Epithelial cell of proximal tubule (primary cell): Measurements from ENCODE around the gene COL24A1. TPM values are rescaled to one million over a fixed set of nuclear protein-coding genes. Genes with fewer than 3 reads are reported as not detected.

ENCODE experiments used
- DNase-seq: peaks from one replicate; pipeline ENCODE4 v3.0.0-alpha.2; 2011; ENCODE audit warnings: low read depth
- H3K4me3 ChIP-seq: 2 replicates; pipeline ENCODE4 v1.5.1; 2011; ENCODE audit warnings: low read depth, mild to moderate bottlenecking, low read length
- total RNA-seq: library from RNA; depleted of rRNA; stranded (reverse); fragments of >200 nt; gene quantifications from 2 replicates; pipeline ENCODE4 v1.2.3, GENCODE V29; 2015
- TF ChIP-seq, protein P1 (sequence below): conservative IDR thresholded peaks from 2 replicates; pipeline ENCODE4 v1.5.1; 2012; ENCODE audit warnings: low read depth, mild to moderate bottlenecking, low read length

COL24A1 gene
- total RNA-seq, 1 donor from 2014 or later, result 0.06 TPM

DNA sequence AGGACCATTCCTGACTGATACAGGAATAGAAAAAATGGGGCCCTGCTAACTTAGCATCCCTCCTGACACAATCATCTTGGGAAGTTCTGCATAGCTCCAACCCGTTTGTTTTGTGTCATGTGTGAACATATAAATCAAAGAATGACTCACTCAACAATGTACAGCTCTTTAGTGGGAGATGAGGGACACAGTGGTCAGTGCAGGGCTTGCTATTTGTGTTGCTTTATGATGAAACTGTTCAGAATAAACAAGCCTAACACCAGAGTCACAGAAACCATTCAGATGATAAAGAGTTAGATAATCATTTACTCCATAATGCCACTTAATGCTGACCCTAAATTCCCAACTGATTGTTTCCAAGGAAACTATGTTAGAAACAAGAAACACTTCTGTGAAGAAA is 294.1 kb downstream of the COL24A1 start:
- DNase-seq, result peak; percentile 35
- TF ChIP-seq, protein P1, sequence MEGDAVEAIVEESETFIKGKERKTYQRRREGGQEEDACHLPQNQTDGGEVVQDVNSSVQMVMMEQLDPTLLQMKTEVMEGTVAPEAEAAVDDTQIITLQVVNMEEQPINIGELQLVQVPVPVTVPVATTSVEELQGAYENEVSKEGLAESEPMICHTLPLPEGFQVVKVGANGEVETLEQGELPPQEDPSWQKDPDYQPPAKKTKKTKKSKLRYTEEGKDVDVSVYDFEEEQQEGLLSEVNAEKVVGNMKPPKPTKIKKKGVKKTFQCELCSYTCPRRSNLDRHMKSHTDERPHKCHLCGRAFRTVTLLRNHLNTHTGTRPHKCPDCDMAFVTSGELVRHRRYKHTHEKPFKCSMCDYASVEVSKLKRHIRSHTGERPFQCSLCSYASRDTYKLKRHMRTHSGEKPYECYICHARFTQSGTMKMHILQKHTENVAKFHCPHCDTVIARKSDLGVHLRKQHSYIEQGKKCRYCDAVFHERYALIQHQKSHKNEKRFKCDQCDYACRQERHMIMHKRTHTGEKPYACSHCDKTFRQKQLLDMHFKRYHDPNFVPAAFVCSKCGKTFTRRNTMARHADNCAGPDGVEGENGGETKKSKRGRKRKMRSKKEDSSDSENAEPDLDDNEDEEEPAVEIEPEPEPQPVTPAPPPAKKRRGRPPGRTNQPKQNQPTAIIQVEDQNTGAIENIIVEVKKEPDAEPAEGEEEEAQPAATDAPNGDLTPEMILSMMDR, result no peak
- H3K4me3 ChIP-seq, result no peak overlapping the region

DNA sequence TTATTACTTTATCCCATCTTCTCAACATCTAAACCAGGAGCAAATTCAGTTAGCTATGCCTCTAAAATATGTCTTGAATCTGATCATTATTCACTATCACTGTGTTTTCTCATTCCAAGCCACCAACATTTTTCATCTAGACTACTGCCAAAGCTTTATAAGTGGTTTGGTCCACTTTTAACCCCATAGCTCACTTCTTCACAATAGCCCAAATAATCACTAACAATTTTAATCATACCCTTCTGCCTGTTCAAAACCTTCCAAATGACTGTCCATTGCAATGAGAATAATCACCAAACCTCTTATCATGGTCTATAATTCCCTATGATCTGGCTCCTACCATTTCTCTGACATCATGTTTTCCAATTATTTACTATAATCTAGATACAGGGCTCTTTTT is 298.6 kb downstream of the COL24A1 start:
- no peak overlapping the region for H3K4me3 ChIP-seq
- DNase-seq, result no peak
- TF ChIP-seq, protein P1, result no peak

DNA sequence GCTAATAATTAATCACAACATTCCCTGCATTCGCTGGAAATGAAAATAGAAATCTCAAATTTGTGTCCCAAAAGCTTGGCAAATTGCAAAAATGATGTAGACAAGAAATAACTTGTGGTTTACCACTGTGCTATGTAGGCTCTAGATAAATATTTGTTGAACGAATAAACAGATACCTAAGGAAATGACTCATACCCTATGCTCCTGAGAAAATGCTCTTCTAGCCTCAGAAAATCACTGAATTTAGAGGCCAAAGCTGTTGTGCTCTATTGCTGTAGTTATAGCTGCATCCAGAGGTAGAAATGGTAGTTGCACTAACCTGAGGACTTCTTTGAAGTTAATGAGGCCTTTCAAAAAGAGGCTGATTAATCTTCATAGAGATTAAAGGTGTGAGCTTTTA is 306.3 kb downstream of the COL24A1 start:
- peak; percentile 97 for DNase-seq
- TF ChIP-seq, protein P1, result peak; percentile 68
- no peak overlapping the region for H3K4me3 ChIP-seq

DNA sequence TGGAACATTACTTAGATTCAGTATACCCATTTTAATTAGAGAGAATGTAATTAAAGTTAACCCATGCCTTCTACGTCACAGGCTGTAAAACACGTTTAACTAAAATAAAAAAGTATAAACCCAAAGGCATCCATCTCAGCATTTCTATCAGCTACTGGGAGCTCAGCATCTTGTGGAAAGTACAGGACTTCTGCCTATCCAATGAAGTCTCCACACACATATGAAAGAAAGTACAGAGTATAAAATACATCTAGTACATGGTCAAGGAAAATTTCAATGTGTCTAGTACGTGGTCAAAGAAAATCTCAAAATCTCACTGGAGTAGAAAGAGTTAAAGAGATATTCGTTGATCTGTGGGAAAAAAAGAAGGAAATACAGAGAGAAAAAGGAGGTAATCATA is 306.9 kb downstream of the COL24A1 start:
- no peak for DNase-seq
- TF ChIP-seq, protein P1, result no peak
- H3K4me3 ChIP-seq, result no peak overlapping the region

DNA sequence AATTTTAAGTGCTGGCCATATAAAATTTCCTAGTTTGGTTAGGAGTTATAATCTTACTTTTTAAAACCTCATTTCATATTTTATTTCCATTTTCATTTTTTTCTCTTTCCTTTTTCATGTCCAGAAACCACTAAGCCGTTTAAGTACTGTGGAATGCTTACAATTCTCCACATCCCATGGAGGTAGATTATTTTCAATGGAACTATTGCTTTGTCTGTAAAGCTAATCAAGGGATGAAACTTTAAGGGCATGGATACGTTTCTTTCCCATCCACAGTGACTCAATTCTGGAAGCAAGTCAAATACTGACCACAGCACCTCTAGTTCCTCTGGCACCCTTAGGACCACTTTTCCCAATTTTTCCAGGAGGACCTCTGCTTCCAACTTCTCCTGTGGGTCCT is 309.2 kb downstream of the COL24A1 start:
- H3K4me3 ChIP-seq, result no peak overlapping the region
- TF ChIP-seq, protein P1, result no peak
- DNase-seq, result no peak

DNA sequence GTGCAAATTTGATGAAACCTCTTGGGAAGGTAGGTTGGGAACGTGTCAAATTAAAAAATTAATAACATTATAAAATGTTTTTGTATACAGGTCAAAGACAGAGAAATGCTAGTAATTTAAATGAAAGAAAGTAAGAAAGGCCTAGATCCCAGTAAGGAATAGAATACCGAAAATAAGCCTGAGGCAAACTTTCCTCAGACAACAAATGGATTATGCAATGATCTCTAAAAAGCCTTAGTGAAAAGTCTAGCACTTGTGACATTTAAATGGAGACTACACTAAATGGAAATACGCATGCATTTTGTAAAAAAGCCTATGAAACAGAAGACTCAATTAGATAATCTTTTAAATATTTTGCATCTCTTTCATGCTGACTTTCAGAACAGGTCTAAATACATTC is 309.9 kb downstream of the COL24A1 start:
- TF ChIP-seq, protein P1, result no peak
- no peak overlapping the region for H3K4me3 ChIP-seq
- DNase-seq, result no peak

DNA sequence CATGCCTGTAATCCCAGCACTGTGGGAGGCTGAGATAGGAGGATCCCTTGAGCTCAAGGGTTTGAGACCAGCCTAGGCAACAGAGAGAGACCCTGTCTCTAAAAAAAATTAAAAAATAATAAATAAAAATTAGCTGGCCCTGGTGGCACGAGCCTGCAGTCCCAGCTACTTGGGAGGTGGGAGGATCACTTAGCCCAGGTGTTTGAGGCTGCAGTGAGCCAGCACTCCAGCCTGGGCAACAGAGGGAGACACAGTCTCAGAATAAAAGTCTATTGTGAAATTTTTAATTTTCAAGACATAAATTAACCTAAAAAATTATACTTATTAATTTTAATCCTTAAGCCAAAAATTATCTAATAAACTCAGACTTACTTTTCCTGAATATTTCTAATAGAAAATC is 317.1 kb downstream of the COL24A1 start:
- no peak for DNase-seq
- TF ChIP-seq, protein P1, result no peak
- H3K4me3 ChIP-seq, result no peak overlapping the region
